ENCODE results near the gene AMT.

Gene AMT, protein sequence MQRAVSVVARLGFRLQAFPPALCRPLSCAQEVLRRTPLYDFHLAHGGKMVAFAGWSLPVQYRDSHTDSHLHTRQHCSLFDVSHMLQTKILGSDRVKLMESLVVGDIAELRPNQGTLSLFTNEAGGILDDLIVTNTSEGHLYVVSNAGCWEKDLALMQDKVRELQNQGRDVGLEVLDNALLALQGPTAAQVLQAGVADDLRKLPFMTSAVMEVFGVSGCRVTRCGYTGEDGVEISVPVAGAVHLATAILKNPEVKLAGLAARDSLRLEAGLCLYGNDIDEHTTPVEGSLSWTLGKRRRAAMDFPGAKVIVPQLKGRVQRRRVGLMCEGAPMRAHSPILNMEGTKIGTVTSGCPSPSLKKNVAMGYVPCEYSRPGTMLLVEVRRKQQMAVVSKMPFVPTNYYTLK

DNA sequence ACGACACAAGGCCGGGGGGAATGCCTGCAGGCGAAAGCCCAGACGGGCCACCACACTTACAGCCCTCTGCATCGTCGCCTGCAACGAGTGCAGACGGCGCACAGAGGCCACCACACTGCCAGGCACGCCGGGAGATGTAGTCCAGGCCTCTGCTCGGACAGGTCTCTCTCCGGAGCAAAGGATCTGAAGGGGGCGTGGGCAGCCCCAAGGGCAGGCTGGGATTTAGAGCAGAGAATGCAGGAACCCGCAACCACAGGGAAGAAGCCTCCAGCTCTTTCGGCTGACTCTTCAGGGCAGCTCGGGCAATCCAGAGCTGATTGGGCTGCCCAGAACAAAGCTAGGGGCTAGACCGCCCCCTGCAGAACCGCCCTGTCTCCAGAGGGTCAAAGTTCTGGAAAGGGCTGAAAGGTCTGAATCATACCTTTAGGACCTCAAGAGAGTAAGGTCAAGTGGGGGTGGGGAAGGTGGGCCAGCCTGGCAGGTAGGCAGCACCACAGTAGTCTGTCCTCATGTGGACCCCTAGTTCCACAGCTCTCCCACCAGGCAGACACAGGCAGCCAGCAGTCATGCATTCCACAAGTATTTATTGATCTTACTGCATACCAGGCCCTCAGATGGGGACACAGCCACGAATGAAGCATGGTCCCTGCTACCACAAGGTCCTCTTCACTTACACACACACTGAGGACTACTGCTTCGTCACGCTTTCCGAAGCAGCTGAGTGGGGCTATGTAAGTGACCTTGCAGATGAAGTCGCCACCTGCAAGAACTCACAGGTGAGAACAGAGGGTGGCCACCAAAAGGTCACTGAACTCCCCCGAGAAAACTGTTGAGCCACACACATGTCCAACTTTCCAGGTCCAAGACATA is at the start of gene AMT:
Gene AMT, minus strand, starts transcription at position 95 of the 870 bp plus-strand sequence. Its CDS starts 23 bp downstream, at position 72.
- no peak for FAIRE-seq
- DNase-seq (ENCODE audit: low spot score) = no peak

DNA sequence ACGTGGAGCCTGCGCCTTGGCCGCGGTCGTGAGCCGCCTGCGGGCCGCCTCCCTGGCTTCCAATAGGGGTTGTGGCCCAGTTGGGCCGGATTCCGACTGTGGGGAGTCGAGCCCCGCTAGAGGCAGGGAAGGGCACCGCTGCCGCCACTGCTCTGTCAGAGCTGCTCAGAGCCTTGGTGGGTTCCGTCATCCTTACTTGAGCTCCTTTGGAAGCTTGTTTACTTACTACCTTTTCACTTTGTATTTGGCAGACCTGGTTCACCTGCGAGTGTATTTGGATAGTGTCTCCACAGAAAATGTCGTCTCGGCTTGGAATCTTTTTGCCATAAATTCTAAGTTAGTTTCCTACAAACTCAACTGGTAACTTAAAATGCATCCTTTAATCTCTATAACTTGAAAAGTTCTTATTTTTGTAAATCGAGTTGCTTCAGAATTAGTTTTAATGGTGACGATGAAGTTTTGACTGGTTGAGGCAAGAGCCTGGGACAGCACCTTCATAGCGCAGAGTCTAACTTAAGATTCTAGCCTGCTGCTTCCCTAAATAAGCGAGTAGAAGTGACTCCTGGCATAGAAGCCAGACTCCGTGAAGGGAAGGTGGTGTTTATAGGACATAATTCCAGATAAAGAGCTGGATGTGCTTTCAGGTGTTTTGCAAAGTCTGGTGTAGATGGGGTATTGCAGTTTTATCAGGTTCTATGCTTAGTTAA is 48.6 kb upstream of the AMT start:
- DNase-seq (ENCODE audit: low spot score) (no peak), FAIRE-seq (no peak)

DNA sequence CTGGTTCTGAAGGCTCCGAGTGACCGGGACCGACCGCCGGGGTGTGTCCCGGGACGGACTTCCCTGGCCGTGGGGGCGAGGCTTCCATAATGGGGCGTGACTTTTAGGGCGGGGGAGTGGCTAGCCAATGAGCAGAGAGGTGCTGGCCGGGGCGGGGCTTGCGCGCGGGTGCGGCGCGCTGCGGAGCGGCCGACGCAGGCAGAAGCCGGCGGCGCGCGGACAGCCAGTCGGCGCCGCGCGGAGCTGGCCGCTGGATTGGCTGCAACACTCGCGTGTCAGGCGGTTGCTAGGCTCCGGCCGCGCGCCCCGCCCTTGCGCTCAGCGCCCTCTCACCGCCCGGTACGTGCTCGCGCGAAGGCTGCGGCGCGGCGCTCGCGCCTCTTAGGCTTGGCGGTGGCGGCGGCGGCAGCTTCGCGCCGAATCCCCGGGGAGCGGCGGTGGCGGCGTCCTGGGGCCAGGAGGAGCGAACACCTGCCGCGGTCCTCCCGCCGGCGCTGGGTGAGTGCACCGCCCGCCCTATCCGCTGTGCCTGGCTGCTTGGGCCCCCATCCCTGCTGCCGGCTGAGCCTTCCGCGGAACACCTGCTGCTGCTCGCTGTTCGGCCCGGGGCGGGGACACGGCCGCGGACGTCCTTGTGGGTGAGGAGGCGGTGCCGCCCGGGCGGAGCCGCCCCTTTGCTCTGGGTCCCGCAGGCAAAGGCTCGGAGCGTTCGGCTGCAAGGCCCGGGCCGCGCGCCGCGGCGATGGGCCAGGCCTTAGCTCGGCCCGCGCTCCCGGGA is 47.9 kb upstream of the AMT start, which contains the start of gene DAG1:
Gene DAG1, plus strand, starts transcription at position 332 of the 778 bp plus-strand sequence. CDS start 40,268 bp downstream, outside the sequence.
- FAIRE-seq (peak; percentile 78), DNase-seq (ENCODE audit: low spot score) (peak; percentile 99)

DNA sequence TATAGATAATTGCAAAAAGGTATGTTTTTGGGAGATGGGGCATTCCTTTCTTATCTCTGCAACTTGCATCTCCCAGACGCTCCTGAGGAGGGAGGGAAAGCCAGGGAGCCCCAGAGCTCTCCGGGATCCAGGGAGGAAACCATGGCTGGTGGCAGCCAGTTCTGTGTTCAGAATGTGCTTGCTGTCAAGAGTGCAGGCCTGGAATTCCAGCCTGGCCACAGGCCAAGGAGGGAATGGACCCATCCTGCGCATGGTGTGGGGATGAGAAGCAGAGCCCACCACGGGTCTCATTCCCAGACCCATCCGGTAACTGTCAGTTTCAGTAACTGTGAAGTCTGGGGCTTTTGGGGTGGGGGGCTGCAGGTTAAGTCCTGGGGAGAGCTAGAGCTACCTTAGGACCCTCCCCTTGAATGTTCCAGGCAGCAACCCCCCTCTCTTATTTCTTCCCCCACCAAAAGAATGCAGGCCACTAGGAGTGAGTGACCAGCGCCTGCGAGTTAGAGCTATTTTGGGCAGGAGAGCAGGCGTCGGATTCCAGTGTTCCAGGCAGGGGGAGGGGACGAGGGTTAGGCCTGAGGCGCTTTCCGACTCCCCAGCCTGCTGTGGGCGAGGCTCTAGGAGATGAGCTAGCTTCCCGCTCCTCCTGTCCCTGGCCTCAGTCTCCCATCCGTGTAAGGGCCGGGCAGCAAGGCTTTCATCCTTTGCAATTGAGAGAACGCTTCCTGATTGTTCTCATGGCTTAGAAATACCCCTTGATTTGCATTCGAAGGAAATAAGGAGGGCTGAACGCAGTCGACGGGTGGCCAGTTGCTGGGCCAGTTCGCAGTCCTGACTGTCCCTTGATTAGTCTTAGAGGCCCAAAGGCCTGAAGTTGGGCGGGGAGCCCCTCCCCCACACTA is 47.0 kb upstream of the AMT start:
- peak; percentile 76 for DNase-seq (ENCODE audit: low spot score)

DNA sequence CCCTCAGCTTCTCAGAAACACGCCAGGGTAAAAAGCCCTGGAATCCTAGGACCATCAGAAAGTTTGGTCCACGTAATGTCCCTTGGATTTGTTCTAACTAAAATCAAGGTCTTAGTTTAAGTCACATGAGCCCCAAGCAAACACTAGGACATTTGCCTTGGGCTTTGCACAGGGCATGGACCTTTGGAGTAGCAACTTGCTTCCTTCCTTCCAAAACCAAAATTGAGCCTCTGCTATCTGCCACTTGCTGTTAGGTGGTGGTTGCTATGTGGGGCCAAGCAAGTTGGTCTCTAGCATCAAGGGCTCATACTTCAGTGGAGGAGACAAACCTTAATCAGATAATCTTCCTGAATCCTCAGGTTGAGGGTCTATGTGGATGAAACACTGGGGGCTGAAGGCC is 43.8 kb upstream of the AMT start:
- FAIRE-seq (no peak), DNase-seq (ENCODE audit: low spot score) (no peak)

More for the DNA sequence above, 47.0 kb upstream of the AMT start:
- peak; percentile 61 for FAIRE-seq

DNA sequence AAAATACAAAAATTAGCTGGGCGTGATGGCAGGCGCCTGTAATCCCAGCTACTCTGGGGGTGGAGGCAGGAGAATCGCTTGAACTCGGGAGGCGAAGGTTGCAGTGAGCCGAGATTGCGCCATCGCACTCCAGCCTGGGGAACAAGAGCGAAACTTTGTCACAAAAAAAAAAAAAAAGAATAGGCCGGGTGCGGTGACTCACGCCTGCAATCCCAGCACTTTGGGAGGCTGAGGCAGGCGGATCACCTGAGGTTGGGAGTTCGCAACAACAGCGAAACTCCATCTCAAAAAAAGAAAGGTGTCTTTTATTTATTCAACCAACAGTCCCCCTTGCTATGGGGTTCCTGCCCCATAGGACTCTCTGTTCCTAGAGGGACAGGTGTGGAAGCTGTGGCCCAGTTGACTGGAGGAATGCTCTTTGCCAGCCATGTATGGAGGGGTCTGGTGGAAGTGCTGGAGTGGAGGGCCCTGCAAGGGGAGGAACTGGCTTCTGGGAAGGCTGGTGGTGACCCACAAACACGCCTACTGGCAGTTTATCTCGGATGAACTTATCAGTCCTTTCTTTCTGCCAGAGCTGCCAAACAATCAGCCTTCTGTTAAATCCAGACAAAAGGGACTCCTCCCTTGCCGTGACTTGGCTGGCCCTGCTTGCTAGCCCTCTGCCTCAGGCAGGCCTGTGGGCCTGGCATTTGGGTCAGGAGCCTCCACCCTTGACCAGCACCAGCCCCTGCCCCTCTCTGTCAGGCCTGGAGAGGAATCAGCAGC is 43.2 kb upstream of the AMT start:
- FAIRE-seq = no peak
- DNase-seq (ENCODE audit: low spot score) = no peak

DNA sequence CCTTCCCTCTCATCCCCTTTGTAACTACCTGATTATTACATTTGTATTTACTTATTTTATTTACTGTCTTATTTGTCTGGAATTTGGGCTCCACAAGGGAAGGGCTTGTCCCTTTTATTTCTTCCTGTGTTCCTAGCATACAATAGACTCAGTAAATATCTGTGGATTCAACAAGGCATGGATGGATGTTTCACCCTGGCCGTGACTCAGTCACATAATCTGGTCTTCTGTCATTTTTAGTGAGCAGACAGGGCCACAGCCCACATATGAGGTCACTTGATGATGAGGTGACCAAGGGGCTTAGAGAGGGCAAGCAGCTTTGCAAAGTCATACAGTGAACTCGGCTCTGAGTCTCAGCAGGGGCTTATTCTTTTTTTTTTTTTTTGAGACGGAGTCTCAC is 39.9 kb upstream of the AMT start:
- DNase-seq (ENCODE audit: low spot score) (no peak), FAIRE-seq (no peak)

DNA sequence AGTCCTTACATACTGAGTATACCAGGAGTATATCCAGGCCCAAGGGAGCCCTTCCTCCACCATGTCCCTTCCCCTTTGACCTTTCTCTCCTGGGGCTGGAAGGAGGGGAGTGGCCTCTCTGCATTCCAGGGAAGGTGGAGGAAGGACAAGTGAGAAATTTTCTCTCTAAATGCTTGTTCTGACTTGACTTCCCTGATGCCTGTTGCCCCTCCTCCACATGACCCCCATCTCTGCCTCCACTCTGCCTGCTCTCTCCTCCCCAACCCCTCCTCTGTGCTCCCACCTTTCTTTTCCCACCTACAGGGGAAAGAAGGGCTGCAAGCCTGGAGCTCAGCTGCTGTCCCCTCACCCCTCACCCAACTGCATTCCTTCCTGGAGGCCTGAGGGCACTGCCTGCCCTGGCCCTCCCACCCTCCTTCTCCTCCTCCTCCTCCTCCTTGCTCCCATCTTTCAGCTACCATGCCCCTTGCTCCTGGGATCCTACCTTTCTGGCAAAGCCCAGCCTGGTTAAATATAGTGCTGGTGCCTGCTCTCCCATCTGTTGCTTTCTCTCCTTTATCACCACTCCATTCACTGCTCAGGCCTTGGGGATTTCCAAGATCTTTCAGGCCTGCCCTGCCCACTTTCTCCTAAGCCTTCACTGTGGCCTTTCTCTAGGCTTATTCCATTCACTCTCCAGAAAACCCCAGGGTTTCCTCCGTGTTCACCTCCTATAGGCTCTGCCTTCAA is 39.3 kb upstream of the AMT start:
- DNase-seq (ENCODE audit: low spot score) (no peak), FAIRE-seq (no peak)

DNA sequence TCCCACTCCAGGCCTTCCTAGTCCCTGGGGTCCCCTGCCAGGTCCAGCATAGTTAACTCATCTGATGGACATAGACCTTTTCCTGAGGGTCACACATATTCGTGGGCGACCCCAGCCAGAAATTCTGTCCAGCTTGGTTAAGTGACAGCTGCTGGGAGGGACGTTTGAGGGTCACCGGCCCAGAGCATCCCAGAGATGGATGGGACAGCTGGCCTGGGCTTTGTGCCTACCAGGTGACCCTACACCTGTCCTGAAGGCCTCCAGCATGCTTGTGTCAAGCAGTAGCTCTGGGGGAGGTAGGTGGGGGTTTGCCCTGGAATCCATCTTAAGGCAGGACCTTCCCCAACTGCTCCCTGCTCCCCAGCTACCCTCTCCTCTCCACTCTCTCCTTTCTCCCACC is 38.7 kb upstream of the AMT start:
- FAIRE-seq = no peak
- DNase-seq (ENCODE audit: low spot score) = no peak

DNA sequence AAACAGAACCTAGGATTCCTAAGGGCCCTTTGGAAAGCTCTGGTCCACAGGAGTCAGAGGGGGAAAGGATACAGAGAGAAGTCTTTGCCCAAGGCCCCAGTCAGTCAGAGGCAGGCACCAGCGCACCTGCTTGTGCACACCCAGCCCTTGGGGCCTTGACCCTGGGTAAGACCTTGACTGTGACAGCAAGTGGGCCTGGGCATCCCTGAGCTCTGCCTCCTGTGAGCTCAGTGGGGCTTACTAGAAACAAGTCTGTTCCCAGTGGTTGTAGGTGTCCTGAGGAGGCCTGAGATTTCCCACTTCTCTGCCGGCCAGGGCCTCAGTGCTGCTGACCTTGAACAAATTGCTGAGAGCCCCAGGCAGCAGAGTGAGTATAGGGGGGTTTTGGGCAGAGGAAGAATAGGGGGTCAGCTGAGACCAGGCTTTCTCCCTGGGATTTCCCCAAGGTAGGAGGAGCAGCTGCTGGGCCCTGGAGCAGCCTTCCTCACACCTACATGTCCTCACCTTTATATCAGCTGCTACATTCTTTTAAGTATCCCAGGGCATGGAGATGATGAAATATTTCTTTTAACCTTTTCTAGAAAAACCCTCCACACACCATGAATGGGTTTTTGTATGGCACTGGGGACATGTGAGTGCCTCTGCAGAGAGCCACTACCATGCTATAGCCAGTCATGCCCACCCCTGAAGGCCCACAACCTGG is 38.1 kb upstream of the AMT start:
- no peak for FAIRE-seq

DNA sequence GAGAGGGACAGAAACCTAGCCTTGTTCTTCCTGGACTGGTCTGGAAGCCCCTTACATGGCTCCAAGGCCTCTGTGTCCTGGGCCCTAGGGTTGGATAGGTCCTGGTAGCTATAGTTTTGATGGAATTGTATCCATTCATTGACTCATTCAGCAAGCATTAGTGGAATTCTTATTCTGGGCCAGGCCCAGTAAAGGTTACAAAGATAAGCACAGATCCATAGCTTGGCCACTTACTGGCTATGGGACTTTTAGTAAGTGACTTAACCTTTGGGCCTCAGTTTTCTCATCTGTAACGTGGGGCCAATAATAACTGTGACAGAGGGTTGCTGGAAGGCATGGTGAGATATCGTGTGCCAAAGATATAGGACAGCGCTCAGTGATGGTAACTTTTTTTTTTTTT is 34.2 kb upstream of the AMT start:
- FAIRE-seq = no peak

More for the DNA sequence above, 38.1 kb upstream of the AMT start:
- no peak for DNase-seq (ENCODE audit: low spot score)

DNA sequence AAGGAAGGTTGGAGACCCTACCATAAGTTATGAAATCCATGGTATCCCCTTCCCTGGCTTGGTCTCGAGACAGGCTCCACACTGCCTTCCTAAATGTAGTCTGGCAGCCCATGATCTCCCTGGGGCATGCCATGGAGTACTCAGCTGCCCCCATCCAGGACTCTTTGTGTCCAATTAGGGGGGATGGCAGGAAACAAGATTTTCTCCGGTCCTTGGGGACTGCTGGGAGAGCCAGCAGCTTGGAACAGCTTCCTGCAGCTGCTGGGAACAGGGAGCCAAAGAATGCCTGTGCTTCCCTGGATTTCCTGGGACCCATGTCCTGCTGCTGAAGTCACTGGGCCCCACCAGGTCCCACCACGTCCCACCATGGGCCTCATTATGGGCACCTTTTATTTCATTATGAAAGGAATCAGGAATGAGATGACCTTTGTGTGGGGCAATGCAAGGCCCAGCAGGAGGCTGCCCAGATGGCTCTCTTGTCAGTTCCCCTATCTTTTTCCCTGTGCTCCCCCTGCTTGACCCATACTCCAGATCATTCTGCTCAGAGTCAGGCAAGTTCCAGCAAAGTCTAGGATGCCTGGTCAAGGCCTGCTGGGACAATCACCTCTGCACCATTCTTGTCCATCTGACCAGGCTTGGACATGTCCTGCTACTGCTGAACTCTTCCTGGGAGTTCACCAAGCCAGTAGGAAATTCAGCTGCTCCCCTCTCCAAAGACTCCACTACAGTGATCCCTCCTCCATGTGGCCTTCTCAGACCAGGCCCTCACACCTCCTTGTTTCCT is 32.8 kb upstream of the AMT start:
- DNase-seq (ENCODE audit: low spot score) (no peak), FAIRE-seq (no peak)

More for the DNA sequence above, 34.2 kb upstream of the AMT start:
- DNase-seq (ENCODE audit: low spot score) = no peak

DNA sequence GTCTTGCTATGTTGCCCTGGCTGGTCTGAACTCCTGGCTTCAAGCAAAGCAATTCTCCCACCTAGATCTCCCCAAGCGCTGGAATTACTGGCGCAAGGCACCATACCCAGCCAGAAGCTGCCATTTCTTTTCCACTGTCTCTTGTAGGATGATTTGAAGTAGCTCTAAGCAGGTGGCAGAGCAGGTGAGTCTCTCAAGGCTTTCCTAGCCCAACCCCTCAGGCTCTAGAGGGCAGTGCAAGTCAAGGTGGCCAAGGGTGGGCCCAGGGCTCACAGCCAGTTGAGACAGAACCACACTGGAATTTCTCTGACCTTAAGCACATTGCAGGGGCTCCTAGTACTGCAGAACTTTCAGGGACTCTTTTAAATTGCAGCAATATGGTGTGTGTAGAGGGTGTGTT is 32.2 kb upstream of the AMT start:
- DNase-seq (ENCODE audit: low spot score) = no peak
- no peak for FAIRE-seq

DNA sequence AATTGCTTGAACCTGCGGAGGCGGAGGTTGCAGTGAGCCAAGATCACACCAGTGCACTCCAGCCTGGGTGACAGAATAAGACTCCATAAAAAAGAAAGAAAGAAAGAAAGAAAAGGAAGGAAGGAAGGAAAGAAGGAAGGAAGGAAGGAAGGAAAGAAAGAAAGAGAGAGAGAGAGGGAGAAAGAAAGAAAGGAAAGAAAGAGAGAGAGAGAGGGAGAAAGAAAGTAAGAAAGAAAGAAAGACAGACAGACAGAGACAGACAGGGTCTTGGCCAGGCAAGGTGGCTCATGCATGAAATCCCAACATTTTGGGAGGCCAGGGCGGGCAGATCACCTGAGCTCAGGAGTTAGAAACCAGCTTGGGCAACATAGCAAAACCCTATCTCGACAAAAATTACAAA is 31.3 kb upstream of the AMT start:
- FAIRE-seq (no peak), DNase-seq (ENCODE audit: low spot score) (no peak)

DNA sequence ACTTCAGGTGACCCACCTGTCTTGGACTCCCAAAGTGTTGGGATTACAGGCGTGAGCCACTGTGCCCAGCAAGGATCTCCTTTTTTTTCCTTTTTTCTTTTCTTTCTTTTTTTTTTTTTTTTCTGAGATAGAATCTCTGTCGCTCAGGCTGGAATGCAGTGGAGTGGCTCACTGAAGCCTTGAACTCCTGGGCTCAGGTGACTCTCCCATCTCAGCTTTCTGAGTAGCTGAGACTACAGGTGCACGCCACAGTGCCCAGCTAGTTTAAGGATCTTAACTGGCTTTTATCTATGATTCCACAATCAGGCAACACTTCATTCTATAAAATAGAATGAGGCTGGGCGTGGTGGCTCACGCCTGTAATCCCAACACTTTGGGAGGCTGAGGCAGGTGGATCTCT is 23.1 kb upstream of the AMT start:
- DNase-seq (ENCODE audit: low spot score) (no peak), FAIRE-seq (no peak)

DNA sequence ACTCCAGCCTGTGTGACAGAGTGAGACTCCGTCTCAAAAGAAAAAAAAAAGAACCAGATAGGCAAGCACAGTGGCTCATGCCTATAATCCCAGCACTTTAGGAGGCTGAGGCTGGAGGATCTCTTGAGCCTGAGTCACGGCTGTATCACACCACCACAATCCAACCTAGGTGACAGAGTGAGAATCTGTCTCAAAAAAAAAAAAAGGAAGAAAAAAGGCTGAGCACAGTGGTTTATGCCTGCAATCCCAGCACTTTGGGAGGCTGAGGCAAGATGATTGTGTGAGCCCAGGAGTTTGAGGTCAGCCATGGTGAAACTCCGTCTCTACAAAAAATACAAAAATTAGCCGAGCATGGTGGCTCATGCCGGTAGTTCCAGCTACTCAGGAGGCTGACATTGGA is 12.5 kb upstream of the AMT start:
- no peak for FAIRE-seq

DNA sequence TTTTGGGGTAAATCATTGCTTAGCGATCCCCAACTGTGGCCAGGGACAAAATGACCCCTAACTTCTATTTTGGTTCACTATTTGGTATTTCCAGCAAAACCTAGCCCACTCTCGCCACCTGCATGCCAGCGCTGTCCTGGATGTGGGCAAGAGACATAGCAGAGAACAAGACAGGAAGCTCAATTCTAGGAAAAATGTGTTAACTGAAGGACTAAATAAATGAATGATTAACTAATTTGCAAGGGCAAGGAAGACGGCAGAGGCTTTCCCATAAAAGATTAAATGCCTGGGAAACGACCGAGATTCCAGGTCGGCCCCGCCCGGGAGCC is 6.4 kb upstream of the AMT start:
- FAIRE-seq = no peak
- DNase-seq (ENCODE audit: low spot score) = no peak

More for the DNA sequence above, 12.5 kb upstream of the AMT start:
- DNase-seq (ENCODE audit: low spot score) = no peak

All from urothelium cell line (cell line).